HTR-8/SVneo (cell line): ENCODE measurements around the gene TMEM229B.

Experiments used
- DNase-seq: peaks from one replicate; pipeline ENCODE4 v3.0.0; 2011; ENCODE audit warnings: low spot score, mixed read lengths; ENCODE audit not compliant: insufficient read length
- FAIRE-seq: peaks from 2 replicates; lab custom pipeline; 2011; peaks lifted over from hg19 to GRCh38; lab: Jason Lieb, UNC

Gene TMEM229B

DNA sequence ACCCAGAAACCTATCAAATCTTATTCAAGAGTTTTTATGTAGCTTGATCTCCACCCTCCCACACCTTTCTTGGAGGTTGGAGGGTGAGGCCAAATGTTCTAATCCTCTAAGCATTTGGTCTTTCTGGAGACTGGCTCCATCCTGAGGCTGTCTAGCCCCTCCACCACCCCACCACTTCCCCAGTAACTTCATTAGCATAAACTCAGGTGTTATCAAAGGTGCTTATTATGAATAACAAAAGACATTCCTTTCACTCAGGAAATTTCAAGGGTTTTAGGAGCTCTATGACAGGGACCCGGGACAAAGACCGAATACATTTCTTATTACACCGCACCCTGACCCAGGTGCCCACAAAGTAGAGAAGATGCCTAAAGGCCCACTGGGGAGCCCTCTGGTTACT is 2.8 kb upstream of the TMEM229B start:
- DNase-seq (no peak), FAIRE-seq (no peak)

DNA sequence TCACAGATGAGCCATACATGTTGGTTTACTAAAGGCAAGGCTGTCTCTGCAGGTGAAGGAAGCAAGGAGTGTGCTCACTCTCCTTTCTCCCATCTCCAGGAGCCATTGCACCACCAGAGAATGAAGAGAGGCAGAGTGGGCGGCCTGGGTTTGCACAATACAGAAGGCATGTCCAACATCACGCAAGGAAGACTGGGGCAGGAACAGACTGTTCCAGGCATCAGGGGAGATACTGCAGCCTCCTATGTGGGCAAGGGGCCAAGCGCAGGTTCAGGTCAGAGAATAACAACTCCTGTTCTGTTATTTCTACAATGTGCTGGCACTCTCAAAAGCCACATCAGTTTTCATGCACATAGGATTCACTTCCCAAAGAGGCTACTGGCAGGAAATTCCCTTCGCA is 1.7 kb upstream of the TMEM229B start:
- FAIRE-seq = peak; percentile 90
- no peak for DNase-seq

DNA sequence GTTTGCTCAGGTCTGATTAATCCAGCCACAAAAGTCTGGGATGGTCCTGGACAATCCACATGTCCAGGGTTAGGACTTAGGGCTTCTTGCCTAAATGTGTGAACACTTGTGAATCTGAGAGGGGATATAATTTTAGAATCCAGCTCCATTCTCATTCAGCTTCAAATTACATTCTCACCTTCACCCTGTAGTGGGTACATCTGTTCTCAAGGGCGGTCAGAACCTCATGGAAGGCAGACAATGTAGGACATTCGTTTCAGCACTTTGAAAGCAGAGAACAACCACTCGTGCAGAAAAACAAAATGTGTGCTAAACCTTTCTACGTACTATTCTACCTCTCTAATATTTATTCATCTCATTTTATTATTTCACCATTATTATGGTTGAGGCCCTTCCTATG is 1.2 kb downstream of the TMEM229B start:
- FAIRE-seq = no peak
- DNase-seq = no peak

- peak; percentile 90 for FAIRE-seq
- no peak for DNase-seq
Observed at GRCh38 chr14:67486890-67487289, 1.6 kb downstream of the TMEM229B start.

DNA sequence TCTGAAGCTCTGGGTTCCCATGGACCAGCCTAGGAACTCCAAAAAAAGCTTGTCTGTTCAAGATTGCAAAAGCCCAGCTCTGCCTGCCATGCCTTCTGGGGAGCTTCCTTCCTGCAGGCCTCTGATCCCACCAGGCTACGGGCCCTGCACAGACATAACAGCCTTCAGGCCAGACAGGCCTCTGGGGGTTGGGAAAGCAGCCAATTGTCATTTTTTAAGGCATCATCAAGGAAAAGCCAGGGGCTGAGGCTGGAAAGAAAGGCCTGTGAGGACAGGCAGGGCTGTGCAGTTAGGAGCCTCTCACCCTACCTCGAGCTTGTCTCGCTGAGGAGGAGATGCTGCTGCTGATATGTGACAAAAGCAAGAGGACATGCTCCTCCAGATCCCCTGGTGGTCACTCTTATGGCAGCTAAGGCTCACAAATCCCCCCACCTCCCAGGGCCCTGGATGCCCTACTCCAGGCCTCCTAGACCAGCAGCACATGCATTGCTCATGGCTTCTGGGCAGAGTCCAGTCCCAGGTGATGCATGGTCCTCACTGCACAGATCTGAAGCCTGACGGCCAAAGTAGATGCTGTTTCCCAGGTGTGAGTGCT is 2.9 kb downstream of the TMEM229B start:
- DNase-seq = no peak
- FAIRE-seq = peak; percentile 80

- FAIRE-seq = peak; percentile 95
- no peak for DNase-seq
Observed at GRCh38 chr14:67483579-67484285, 4.8 kb downstream of the TMEM229B start.

- FAIRE-seq = no peak
- DNase-seq = no peak
Observed at GRCh38 chr14:67482231-67483164, 6.0 kb downstream of the TMEM229B start.

GRCh38 chr14:67480011-67480410 is 8.5 kb downstream of the TMEM229B start:
- DNase-seq (no peak), FAIRE-seq (peak; percentile 89)

- DNase-seq (no peak), FAIRE-seq (no peak)
Observed at GRCh38 chr14:67478800-67479084, 9.8 kb downstream of the TMEM229B start.

GRCh38 chr14:67477926-67478799 is 10.4 kb downstream of the TMEM229B start:
- no peak for DNase-seq
- peak; percentile 95 for FAIRE-seq

- DNase-seq (no peak), FAIRE-seq (peak; percentile 87)
Observed at GRCh38 chr14:67474366-67474765, 14.2 kb downstream of the TMEM229B start.

DNA sequence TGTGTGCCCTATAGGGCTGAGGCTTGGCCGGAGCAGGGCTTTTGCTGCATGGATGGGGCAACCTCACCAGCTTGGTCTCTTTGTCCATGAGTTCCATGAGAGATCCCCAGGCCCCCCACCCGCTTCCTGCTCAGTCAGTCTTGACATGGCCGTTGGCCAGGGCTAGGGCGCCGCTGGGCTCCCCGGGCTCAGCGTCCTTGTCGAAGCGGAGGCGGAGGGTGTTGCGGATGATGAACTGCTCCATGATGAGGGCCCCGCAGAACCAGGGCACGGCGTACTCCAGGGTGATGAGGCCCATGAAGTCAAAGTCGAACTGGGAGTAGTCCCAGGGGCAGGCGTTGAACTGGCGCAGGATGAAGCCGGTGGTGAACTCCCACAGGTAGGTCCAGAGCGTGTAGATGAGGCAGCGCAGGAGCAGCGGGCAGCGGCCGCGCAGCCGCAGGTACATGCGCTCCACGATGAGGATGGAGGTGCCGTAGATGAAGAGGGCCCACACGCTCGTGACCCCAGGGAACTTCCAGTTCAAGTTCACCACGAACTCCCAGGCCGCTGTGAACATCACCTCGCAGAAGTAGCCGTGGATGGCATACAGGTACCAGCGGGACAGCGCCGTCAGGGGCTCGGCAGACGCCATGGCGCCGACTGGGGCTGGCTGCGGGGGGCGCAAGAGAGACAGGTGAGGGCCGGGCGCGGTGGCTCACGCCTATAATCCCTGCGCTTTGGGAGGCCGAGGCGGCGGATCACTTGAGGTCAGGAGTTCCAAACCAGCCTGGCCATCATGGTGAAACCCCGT is 15.0 kb downstream of the TMEM229B start:
- peak; percentile 62 for FAIRE-seq
- DNase-seq = no peak

DNA sequence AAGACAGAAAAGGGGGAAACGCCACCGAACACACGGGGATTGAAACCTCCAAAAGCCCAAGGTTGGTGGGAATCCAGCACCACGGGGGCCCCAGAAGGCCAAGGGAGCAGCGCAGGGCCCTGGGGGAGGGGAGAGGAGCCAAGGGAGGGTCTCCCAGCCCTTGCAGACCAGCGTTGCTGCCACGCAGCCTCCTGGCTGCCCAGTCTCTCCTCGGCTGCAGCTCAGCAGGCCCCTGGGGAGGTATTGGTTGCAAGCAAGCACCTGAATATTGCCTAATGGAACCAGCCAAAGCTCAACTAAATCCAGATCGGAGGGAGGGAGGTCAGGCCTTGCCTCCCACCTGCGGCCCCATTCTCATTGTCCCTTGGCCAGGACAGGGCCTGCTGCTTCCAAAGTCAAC is 15.8 kb downstream of the TMEM229B start:
- DNase-seq (no peak), FAIRE-seq (no peak)

DNA sequence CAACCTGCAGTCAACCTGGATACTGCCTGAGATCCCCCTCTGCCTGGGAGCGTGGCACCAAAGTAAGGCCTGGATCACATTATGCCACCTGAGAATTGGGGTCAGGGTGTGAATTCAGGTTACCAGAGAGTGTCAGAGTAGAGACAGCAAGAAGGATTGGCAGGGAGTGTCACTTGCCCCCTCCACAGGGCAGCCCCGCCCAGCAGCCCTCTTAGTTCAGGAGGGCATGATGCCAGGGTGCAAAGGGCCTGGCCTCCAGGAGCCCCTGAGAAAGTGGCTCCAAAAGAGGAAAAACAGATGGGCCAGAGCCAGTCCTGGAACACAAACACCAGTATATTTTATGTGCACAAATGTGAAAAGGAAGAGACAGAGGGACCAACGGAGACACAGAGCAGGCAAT is 18.6 kb downstream of the TMEM229B start:
- FAIRE-seq (no peak), DNase-seq (no peak)

- no peak for DNase-seq
- FAIRE-seq = peak; percentile 91
Observed at GRCh38 chr14:67468378-67468730, 20.2 kb downstream of the TMEM229B start.

DNA sequence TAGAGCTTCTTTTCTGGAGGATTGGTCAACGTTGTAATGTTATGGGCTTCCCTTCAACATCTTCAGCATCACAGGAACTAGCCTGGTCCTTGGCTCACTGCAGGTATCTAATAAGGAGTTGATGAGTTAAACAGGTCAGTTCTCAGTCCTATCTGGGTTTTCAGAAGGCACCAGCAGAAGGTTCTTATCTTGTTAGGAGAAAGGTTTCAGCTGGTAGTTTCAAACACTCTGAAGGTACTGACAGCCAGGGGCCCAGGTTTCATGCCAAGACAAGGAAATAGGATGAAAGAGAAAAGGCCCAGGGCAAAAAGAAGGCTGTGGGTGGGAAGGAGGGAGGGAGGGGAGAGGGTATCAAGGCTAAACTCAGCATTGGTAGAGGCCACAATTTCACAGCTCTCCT is 21.4 kb downstream of the TMEM229B start:
- FAIRE-seq = no peak
- no peak for DNase-seq

- DNase-seq (no peak), FAIRE-seq (no peak)
Observed at GRCh38 chr14:67464879-67465278, 23.6 kb downstream of the TMEM229B start.

DNA sequence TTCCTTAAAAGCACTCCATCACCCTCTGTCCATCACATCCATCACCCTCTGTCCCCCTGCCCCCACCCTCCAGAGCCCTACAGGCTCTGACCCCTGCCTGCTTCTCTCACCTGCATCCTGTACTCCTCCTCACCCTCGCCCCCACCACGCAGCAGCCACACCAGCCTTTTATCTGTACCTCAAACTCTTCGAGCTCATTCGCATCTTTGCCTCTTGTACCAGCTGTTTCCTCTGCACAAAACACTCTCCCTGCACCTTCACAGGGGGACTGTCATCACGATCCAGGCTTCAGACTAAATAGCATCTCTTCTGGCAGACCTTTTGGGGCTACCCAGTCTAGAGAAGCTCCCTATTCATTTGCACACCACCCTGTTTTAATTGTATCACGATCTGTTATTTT is 24.1 kb downstream of the TMEM229B start:
- FAIRE-seq (no peak), DNase-seq (no peak)

GRCh38 chr14:67463900-67464299 is 24.6 kb downstream of the TMEM229B start:
- DNase-seq (no peak), FAIRE-seq (peak; percentile 96)

GRCh38 chr14:67461996-67462395 is 26.5 kb downstream of the TMEM229B start:
- DNase-seq = no peak
- peak; percentile 89 for FAIRE-seq
